ENCODE measurements around the gene SEPTIN7. TPM values are rescaled to one million over a fixed set of nuclear protein-coding genes. Genes with fewer than 3 reads are reported as not detected.

The SEPTIN7 gene
- total RNA-seq, 1 experiment from 2014 or later = 292 TPM

DNA sequence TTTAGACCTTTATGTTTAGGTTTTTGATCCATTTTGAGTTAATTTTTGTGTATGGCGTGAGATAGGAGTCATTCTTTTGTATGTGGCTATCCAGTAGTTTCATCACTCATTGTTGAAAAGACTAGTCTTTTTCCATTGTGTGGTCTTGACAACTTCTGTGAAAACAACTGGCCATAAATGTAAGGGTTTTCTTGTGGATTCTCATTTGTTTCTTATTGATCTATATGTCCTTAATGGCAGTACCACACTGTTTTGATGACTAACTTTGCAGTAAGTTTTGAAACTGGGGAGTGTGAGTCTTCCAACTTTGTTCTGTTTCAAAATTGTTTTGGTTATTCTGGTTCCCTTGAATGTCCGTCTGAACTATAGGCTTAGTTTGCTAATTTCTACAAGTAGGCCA lies 16.3 kb downstream of the SEPTIN7 start:
- POLR2A ChIA-PET = no interaction called here
- no peak for ATAC-seq
- TF ChIP-seq, protein P1, sequence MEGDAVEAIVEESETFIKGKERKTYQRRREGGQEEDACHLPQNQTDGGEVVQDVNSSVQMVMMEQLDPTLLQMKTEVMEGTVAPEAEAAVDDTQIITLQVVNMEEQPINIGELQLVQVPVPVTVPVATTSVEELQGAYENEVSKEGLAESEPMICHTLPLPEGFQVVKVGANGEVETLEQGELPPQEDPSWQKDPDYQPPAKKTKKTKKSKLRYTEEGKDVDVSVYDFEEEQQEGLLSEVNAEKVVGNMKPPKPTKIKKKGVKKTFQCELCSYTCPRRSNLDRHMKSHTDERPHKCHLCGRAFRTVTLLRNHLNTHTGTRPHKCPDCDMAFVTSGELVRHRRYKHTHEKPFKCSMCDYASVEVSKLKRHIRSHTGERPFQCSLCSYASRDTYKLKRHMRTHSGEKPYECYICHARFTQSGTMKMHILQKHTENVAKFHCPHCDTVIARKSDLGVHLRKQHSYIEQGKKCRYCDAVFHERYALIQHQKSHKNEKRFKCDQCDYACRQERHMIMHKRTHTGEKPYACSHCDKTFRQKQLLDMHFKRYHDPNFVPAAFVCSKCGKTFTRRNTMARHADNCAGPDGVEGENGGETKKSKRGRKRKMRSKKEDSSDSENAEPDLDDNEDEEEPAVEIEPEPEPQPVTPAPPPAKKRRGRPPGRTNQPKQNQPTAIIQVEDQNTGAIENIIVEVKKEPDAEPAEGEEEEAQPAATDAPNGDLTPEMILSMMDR (IDR thresholded peaks at IDR 0.05) = no peak
- TF ChIP-seq SIN3A (IDR thresholded peaks at IDR 0.05; ENCODE audit: borderline replicate concordance, insufficient read depth, low read depth, low read length) (no peak), POLR2AphosphoS5 (IDR thresholded peaks at IDR 0.05; ENCODE audit: low read depth, low read length) (no peak)
- intact Hi-C loops (cut with micrococcal nuclease; ENCODE audit: unreplicated experiment) (no loop called here), in situ Hi-C loops (cut with HindIII; ENCODE audit: low pct_unique_long_range_greater_than_20kb, low sequenced_read_pairs) (no loop called here)
- Histone ChIP-seq H3K4me3 (ENCODE audit: low read depth in 2 of 2, low read length in 2 of 2) (no peak overlapping the region), H3K27ac (ENCODE audit: low read length) (no peak overlapping the region), H3K9me3 (ENCODE audit: control insufficient read depth, insufficient read depth, low read depth, low read length) (peaks cover 43% of the 10 kb centered on the region; the same call in 1 of the 2 replicates), H3K36me3 (ENCODE audit: control insufficient read depth, insufficient read depth, low read length) (no peaks in the 10 kb centered on the region), H3K27me3 (ENCODE audit: control insufficient read depth, insufficient read depth, low read length) (no peaks in the 10 kb centered on the region), H3K4me1 (ENCODE audit: control insufficient read depth, insufficient read depth, low read length) (no peaks in the 10 kb centered on the region)
- BruUV-seq (replicated peaks) = no TSS peak
- DNase-seq (ENCODE audit: low read depth, low spot score) = no peak
- CTCF ChIA-PET = no interaction called here

DNA sequence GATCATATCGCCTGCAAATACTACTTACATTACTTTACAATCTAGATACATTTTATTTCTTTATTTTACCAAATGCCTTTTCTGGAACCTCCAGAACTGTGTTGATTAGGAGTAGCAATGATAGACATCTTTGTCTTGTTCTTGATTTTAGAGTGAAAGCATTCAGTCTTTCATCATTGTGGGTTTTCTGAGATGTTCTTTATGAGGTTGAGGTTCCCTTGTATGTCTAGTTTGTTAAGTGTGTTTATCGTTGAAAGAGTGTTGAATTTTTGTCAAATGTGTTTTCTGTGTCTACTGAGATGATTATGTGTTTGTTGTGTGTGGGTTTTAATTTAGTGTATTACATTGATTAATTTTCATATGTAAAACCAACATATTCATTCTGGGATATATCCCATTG lies 17.1 kb downstream of the SEPTIN7 start:
- Histone ChIP-seq H3K4me1 (ENCODE audit: control insufficient read depth, insufficient read depth, low read length) (no peaks in the 10 kb centered on the region), H3K27ac (ENCODE audit: low read length) (no peak overlapping the region), H3K36me3 (ENCODE audit: control insufficient read depth, insufficient read depth, low read length) (no peaks in the 10 kb centered on the region), H3K4me3 (ENCODE audit: low read depth in 2 of 2, low read length in 2 of 2) (no peak overlapping the region), H3K27me3 (ENCODE audit: control insufficient read depth, insufficient read depth, low read length) (no peaks in the 10 kb centered on the region), H3K9me3 (ENCODE audit: control insufficient read depth, insufficient read depth, low read depth, low read length) (peaks cover 43% of the 10 kb centered on the region; the same call in 1 of the 2 replicates)
- intact Hi-C loops (cut with micrococcal nuclease; ENCODE audit: unreplicated experiment) = no loop called here
- in situ Hi-C loops (cut with HindIII; ENCODE audit: low pct_unique_long_range_greater_than_20kb, low sequenced_read_pairs) = no loop called here
- BruUV-seq (replicated peaks) = no TSS peak
- no peak for ATAC-seq
- POLR2A ChIA-PET = no interaction called here
- no peak for DNase-seq (ENCODE audit: low read depth, low spot score)
- TF ChIP-seq TCF7L2 (IDR thresholded peaks at IDR 0.05; ENCODE audit: low read depth, low read length) (no peak), SIN3A (IDR thresholded peaks at IDR 0.05; ENCODE audit: borderline replicate concordance, insufficient read depth, low read depth, low read length) (no peak), POLR2AphosphoS5 (IDR thresholded peaks at IDR 0.05; ENCODE audit: low read depth, low read length) (no peak)
- TF ChIP-seq, protein P2, sequence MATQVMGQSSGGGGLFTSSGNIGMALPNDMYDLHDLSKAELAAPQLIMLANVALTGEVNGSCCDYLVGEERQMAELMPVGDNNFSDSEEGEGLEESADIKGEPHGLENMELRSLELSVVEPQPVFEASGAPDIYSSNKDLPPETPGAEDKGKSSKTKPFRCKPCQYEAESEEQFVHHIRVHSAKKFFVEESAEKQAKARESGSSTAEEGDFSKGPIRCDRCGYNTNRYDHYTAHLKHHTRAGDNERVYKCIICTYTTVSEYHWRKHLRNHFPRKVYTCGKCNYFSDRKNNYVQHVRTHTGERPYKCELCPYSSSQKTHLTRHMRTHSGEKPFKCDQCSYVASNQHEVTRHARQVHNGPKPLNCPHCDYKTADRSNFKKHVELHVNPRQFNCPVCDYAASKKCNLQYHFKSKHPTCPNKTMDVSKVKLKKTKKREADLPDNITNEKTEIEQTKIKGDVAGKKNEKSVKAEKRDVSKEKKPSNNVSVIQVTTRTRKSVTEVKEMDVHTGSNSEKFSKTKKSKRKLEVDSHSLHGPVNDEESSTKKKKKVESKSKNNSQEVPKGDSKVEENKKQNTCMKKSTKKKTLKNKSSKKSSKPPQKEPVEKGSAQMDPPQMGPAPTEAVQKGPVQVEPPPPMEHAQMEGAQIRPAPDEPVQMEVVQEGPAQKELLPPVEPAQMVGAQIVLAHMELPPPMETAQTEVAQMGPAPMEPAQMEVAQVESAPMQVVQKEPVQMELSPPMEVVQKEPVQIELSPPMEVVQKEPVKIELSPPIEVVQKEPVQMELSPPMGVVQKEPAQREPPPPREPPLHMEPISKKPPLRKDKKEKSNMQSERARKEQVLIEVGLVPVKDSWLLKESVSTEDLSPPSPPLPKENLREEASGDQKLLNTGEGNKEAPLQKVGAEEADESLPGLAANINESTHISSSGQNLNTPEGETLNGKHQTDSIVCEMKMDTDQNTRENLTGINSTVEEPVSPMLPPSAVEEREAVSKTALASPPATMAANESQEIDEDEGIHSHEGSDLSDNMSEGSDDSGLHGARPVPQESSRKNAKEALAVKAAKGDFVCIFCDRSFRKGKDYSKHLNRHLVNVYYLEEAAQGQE (IDR thresholded peaks at IDR 0.05; ENCODE audit: insufficient read depth in 1 of 2, low read depth in 2 of 2, low read length in 1 of 2) = no peak
- TF ChIP-seq, protein P1 (IDR thresholded peaks at IDR 0.05) = no peak
- CTCF ChIA-PET = no interaction called here
